HG03342 (cell line): ENCODE data around the gene DCP1B.
"Not testable (repeated sequence)": the region's sequence is repeated elsewhere in the genome, so short reads cannot be mapped to it uniquely, and the experiment has no call there.

Experiments used
- ATAC-seq: cut with Tn5 transposase; IDR thresholded peaks from one replicate; pipeline ENCODE4 v1.9.1; 2021; ENCODE audit warnings: mild to moderate bottlenecking, moderate library complexity; ENCODE audit not compliant: unreplicated experiment

Gene DCP1B

DNA sequence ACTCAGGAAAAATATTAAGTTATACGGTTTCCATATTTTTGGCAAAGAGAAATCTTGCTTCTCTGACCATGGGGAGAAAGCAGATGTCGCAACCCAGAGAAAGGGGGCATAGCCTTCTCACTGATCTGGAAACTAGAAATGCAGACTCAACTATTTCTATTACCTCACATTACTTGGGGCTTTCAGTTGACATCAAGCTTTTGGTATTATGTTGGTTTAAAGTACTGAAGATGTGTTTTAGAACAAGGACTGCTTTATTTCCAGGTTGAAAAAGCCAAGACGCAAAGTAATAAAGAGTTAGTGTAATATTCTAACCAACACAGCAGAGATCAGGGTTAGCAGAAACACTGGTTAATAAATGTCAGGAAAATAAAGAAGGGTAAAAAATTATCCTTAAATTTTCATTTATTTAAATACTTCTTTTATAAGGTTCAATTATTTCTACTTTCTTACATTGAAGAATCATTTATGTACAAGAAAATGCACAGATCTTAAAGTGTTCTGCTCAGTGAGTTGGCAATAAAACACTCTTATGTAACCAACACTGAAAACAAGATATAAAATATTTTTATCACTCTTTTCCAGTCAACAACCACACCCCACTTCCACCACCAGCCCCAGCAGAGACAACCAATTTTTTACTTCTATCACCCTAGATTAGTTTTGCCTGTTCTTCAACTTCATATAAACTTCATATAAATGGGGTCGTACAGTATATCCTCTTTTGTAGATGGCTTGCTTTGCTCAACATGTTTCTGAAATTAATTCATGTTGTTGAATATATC lies 26.0 kb downstream of the DCP1B start:
- ATAC-seq = no peak

DNA sequence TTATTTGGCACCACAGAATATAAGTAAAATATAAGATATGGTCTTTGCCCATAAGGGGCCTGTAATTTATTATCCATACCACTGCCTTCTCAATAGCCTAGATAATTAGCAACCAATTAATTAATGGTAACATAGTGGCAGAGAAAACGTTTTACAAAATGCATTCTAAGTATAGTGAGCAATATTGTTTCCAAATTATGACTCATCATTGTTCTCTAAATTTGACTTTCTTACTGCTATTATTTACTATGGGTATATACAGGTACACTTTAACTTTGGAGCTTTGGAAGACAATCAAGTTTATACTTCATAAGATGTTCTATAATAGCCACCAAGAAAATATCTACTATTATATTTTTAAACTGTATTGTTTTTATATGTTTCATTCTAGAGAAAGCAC lies 26.7 kb downstream of the DCP1B start:
- no peak for ATAC-seq

GRCh38 chr12:1977109-1977508 lies 27.1 kb downstream of the DCP1B start:
- ATAC-seq = no peak

DNA sequence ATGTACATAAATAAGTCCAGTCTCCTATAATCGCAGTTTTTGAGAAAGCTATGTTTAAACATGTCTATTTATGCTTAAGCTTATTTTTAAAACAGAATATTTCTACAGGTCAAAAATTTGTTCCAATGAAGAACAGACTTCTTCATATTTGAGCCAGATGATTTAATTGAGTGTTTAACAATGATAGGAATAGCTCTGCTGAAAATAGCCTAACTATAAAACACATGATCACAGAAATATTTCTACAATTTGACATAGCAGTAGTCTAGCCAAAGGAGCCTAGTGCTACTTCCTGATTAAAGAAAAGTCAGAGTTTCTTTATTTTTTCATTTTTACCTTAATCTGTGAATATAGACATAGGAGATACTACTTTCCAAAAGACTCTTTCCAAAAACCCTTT lies 29.4 kb downstream of the DCP1B start:
- ATAC-seq = no peak

GRCh38 chr12:1972856-1973317 lies 31.4 kb downstream of the DCP1B start:
- no peak for ATAC-seq

GRCh38 chr12:1972260-1972659 lies 32.0 kb downstream of the DCP1B start:
- ATAC-seq = no peak

DNA sequence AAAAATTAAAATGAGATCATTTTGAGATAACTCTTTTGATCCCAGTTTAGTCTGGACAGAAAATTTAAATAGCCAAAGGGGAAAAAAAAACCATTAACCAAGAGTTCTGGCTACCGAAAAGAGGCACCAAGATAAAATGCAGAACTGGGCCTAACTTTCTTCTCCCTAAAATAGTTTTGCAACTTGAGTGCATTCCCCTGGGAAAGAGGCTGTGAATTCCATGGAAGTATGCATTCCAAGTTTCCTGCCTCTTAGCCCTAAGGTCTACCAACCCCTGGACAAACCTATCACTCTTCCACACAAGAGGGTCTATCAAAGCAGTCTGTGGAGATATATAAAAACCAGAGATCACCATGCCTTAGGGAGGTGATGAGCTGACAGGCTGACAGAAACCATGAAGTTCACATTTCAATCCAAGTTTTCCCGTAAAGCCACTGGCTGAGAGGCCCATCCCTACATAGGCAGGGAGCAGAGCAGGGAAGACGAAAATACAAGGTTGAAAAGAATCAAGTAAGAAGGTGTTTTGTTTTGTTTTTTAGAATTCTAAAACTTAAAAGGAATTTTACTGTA lies 33.8 kb downstream of the DCP1B start:
- ATAC-seq = no peak

DNA sequence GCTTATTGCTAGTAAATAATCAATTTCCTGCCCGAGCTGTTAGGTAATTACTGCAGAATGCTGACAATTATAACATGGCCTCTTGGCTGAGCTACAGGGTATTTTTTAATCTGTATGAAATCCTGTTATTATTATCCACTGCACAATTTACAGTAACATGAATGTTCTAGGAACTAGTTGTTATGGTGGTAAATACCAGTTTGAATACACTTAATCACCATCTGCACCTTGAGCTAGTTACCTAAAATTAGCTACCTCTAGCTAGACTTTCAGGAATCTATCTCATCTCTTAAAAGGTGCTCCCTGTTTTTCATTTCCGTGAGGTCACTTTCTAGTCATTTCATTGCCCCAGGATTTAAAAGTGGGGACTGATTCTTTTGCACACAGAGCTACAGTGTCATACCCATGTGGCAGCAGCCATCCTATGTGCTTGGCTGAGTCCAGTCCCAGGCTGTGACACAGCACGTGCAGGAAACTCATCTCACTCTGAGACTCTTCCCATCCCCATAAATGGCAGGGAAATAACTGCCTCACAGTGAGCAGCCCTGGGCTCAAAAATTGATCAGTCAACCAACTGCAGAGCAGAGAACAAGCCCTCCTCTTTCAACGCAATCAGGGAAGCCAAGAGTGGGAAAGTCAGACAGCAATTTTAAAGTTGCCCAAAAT lies 37.6 kb downstream of the DCP1B start:
- ATAC-seq = no peak

DNA sequence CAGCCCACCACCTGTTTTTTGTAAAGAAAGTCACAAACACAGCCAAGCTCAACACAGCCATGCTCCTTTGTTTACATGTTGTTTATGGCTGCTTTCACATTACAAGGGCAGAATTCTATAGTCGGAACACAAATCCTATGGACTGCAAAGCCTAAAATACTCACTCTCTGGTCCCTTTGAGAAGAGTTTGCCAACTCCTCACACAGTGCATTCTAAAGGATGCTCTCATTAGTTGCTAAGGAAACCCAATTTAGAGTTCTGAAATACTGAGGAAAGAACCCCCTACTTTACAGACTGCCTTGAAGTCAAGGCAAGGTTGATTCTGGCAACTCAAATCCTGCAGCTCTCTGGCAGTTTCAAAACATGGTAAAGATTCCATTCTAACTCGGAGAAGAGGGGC lies 38.3 kb downstream of the DCP1B start:
- ATAC-seq = no peak

DNA sequence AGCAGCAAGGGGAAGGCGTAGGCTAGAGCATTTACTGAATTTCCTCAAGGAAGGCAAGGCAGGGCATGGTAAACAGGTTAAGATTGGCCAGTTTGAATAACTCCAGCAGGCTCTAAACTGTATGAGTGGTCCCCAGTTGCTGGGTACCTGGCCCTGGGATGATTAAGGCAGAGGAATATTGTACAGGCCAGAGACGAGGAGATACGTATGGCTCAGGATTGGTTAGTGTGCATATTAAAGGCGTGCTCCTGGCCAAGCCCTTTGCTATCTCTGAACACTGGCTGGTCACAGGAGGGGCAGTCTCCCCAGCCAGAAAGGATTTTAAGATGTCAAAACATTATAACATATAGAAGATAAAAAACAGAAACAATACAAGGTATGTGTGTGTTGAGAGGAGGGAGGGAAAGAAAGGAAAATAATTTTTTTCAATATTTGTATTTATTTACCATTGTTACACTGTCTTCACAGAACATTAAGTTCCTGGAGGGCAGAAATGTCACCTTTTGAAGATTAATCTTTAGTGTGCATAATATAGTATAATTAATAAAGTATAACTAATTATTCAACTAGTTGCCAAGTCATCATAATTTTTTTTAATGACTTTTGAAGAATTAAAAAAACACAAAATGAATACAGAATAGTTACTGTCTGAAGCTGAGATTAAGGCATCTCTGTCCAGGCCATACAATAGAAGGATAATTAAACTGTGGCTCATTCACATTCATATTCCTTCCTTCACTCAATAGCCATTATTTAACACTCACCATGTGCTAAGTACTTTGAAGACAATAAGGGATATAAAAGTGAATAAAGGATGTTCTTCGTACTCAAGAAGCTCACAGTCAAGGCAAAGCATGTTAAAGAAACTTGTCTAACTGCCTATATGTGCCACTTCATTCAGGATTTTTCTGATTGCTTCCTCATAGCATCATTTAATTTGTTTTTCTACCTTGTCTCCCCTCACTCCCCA lies 41.9 kb downstream of the DCP1B start:
- no peak for ATAC-seq

DNA sequence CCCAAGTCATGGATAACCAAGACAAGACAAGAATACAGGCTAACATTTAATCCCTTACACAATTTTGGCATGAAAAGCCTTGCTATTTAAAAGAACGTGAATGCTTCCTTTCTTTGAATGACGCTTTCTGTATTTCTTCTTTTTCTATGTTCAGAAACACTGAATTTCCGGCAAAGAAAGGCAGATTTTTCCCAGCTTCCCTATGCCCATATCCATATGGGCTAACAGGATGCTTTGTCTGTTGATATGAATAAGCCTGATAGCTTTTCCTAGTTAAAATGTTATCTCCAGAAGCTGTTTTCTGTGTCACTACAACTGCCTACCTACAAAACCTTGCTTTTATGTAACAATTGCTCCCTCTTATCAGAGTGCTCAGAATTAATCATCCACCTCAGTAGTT lies 47.5 kb downstream of the DCP1B start:
- no peak for ATAC-seq

- no peak for ATAC-seq
These were observed 54.3 kb downstream of the DCP1B start for GRCh38 chr12:1949771-1950470.

DNA sequence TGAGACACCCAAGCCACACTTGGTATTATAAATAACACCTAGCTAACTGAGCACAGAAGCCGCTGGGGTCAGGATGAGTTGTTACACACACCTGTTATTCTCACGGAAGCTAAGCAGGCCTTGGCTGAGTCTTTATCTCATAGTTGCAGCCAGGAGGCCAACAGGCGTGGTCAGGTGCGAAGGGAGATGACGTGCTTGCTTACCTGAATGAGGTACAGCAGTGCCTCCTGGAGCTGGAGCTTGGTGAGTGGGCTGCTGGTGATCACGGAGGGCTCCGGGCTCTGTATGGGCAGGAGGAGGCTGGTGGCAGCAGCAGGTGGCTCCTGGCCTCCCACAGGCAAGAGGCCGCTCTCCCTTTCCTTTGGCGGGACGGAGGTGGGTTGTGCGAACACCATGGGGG lies 55.4 kb downstream of the DCP1B start:
- ATAC-seq = no peak

GRCh38 chr12:1947081-1947480 lies 57.2 kb downstream of the DCP1B start:
- no peak for ATAC-seq

DNA sequence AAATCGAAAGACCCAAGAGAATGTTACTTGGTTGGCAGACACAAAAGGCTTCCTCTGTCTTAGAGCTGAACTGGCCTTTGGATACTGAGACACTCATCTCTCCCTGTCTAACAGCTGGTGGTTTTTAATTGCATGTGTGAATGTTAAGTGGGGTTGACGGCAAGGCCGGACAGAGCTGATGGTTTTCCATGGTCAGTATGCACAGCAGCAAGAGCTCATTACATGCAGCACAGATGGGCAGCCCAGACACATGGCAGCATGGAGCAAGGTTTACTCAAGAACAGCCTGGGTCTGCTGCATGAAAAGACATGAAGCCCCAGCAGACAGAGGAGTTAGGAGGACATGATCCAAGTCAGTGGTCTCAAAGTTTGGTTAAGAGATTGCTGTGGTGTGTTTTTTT lies 58.0 kb downstream of the DCP1B start:
- ATAC-seq = no peak

GRCh38 chr12:1945502-1945901 lies 58.8 kb downstream of the DCP1B start:
- not testable (repeated sequence) for ATAC-seq

DNA sequence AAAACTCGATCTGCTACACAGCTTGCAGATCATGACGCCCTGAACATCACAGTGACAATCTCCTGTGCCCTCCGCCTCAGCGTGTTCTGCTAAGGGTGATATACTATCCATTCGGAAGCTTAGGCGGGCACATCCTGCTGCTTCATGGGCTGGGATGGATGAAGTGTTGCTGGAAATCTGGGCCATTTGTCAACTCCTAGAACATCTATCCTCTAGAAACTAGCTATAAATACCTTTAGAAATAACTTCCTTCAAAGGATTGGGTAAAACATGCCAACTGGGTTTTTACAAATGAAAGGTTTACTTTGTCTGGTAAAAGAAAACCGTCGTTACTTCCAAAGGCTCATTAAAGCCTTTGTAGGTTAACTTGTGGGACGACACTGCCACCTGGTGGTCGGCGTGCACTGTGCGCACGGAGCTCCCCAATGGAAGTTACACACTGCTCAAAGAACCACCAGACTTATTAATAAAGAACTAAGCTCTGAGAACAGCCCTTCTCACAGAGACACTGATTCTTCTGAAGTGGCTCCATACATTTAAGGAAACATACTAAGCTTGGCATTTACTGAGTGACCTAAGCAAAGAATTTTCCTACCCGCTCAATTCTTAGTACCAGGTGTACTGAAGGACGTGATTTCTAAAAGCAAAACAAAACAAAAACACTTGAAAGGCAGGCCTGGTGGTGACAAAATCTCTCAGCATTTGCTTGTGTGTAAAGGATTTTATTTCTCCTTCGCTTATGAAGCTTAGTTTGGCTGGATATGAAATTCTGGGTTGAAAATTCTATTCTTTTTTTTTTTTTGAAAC lies 64.3 kb downstream of the DCP1B start:
- ATAC-seq = peak; percentile 77

- ATAC-seq = no peak
These were observed 64.9 kb downstream of the DCP1B start for GRCh38 chr12:1939331-1939730.

- no peak for ATAC-seq
These were observed 66.6 kb downstream of the DCP1B start for GRCh38 chr12:1937481-1938224.
